ENCODE measurements around the gene YOD1. TPM values are rescaled to one million over a fixed set of nuclear protein-coding genes. Genes with fewer than 3 reads are reported as not detected.

Gene YOD1
- total and polyA plus RNA-seq, 2 of the 4 experiments (the other 2 are of a cell fraction) = 1.8 to 5.4 TPM

DNA sequence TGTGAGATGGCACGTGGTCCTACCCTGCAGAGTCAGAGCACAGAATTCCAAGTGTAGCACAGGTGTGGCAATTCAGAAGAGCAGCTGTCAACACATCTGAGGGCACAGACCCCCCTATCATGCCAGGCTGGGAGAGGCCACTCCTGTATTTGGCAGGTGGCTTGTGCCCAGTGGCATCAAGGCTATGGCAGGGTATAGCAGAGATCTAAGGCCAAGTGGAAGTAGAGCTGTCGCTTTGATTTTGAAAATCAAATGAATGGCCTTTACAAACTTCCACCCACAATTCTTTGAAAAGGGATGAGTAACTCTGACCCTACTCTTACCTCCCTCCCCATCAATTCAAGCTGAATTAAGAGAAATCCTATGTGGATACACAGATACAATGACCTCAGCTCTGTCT lies 31.8 kb downstream of the YOD1 start:
- dilution Hi-C loops (cut with HindIII; ENCODE audit: low sequenced_read_pairs, unreplicated experiment) = no loop called here
- Histone ChIP-seq H3K56ac (ENCODE audit: extremely low read depth, insufficient read depth, low read length) (no peak overlapping the region), H3K27ac (ENCODE audit: insufficient read depth, low read length) (no peak overlapping the region), H4K91ac (ENCODE audit: insufficient read depth, low read depth, low read length) (no peak overlapping the region), H2BK5ac (ENCODE audit: low read depth, low read length, poor library complexity, severe bottlenecking) (no peak overlapping the region), H3K9me3 (ENCODE audit: control insufficient read depth, insufficient read depth, low read length) (no peaks in the 10 kb centered on the region), H3K27me3 (ENCODE audit: control insufficient read depth, insufficient read depth, low read length) (peaks cover 1% of the 10 kb centered on the region; the same call in 1 of the 2 replicates), H3K9me1 (ENCODE audit: insufficient read depth, low read length) (peaks cover 14% of the 10 kb centered on the region), H3K79me1 (ENCODE audit: low read depth in 1 of 2, low read length in 2 of 2) (no peaks in the 10 kb centered on the region), H3K23ac (ENCODE audit: low read depth, low read length) (no peak overlapping the region), H2AK9ac (replicated peaks; ENCODE audit: low read depth, low read length, poor library complexity) (no peak overlapping the region), H3K4me2 (ENCODE audit: low read depth, low read length) (no peak overlapping the region), H3K36me3 (ENCODE audit: control insufficient read depth, insufficient read depth, low read length) (no peaks in the 10 kb centered on the region), H3K14ac (replicated peaks; ENCODE audit: low read depth, low read length) (no peak overlapping the region), H2BK20ac (ENCODE audit: low read depth, low read length) (no peak overlapping the region), H2BK120ac (ENCODE audit: low read depth, low read length) (no peak overlapping the region), H3K4me3 (ENCODE audit: insufficient read depth, low read depth, low read length) (no peak overlapping the region), H4K5ac (ENCODE audit: low read depth, low read length) (no peak overlapping the region), H2BK15ac (ENCODE audit: low read depth, low read length) (no peak overlapping the region), H4K8ac (ENCODE audit: low read depth in 2 of 2, low read length in 2 of 2) (no peak overlapping the region), H2AK5ac (ENCODE audit: low read depth, low read length) (no peak overlapping the region), H4K20me1 (ENCODE audit: insufficient read depth, low read length) (no peaks in the 10 kb centered on the region), H2AFZ (replicated peaks; ENCODE audit: low read length, poor library complexity) (no peak overlapping the region), H3K9ac (ENCODE audit: low read depth, low read length) (no peak overlapping the region), H3K4me1 (ENCODE audit: control insufficient read depth, insufficient read depth, low read length) (no peaks in the 10 kb centered on the region; the same call in 1 of the 2 replicates), H3K18ac (ENCODE audit: low read depth, low read length) (no peak overlapping the region), H3K4ac (ENCODE audit: low read depth, low read length) (no peak overlapping the region)
- CTCF ChIA-PET = no interaction called here
- ATAC-seq (ENCODE audit: low read depth) (no peak), DNase-seq (no peak)
- intact Hi-C loops (cut with micrococcal nuclease) = no loop called here
- 100% methylated on average over 1 of the region's 2 CpGs; no CpG with 5 or more reads in 1 of the 2 experiments for WGBS, 2 experiments (ENCODE audit: extremely low coverage in 2 of 2, insufficient read length in 1 of 2)
- no TSS peak for BruUV-seq (replicated peaks)
- POLR2A ChIA-PET (ENCODE audit: unreplicated experiment) = no interaction called here
- in situ Hi-C loops (cut with MboI; ENCODE audit: low sequenced_read_pairs) = no loop called here
- no peak for TF ChIP-seq CHD1 (IDR thresholded peaks at IDR 0.05; ENCODE audit: low read depth, low read length)
- TF ChIP-seq, protein P1, sequence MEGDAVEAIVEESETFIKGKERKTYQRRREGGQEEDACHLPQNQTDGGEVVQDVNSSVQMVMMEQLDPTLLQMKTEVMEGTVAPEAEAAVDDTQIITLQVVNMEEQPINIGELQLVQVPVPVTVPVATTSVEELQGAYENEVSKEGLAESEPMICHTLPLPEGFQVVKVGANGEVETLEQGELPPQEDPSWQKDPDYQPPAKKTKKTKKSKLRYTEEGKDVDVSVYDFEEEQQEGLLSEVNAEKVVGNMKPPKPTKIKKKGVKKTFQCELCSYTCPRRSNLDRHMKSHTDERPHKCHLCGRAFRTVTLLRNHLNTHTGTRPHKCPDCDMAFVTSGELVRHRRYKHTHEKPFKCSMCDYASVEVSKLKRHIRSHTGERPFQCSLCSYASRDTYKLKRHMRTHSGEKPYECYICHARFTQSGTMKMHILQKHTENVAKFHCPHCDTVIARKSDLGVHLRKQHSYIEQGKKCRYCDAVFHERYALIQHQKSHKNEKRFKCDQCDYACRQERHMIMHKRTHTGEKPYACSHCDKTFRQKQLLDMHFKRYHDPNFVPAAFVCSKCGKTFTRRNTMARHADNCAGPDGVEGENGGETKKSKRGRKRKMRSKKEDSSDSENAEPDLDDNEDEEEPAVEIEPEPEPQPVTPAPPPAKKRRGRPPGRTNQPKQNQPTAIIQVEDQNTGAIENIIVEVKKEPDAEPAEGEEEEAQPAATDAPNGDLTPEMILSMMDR (conservative IDR thresholded peaks at IDR 0.05; ENCODE audit: low read depth, low read length) = no peak
- TF ChIP-seq BHLHE40 (IDR thresholded peaks at IDR 0.05; ENCODE audit: low read depth, low read length) = no peak
- TF ChIP-seq RCOR1 (IDR thresholded peaks at IDR 0.05; ENCODE audit: insufficient replicate concordance, low read length) = no peak
- no peak for TF ChIP-seq MAZ (IDR thresholded peaks at IDR 0.05; ENCODE audit: borderline replicate concordance, low read depth, low read length)
- TF ChIP-seq POLR2A (IDR thresholded peaks at IDR 0.05; ENCODE audit: low read depth, low read length) = no peak
- no peak for TF ChIP-seq NFE2L2 (IDR thresholded peaks at IDR 0.05; ENCODE audit: low read depth, low read length)
- TF ChIP-seq ELK1 (IDR thresholded peaks at IDR 0.05; ENCODE audit: borderline replicate concordance, low read depth, low read length) = no peak
- TF ChIP-seq MXI1 (IDR thresholded peaks at IDR 0.05; ENCODE audit: borderline replicate concordance, low read depth, low read length) = no peak
- TF ChIP-seq, protein P2, sequence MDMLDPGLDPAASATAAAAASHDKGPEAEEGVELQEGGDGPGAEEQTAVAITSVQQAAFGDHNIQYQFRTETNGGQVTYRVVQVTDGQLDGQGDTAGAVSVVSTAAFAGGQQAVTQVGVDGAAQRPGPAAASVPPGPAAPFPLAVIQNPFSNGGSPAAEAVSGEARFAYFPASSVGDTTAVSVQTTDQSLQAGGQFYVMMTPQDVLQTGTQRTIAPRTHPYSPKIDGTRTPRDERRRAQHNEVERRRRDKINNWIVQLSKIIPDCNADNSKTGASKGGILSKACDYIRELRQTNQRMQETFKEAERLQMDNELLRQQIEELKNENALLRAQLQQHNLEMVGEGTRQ (IDR thresholded peaks at IDR 0.05; ENCODE audit: low read depth, low read length) = no peak
- no peak for TF ChIP-seq SMC3 (IDR thresholded peaks at IDR 0.05; ENCODE audit: low read depth, low read length)
- no peak for TF ChIP-seq RFX5 (IDR thresholded peaks at IDR 0.05; ENCODE audit: low read depth, low read length)
- no peak for TF ChIP-seq CEBPB (IDR thresholded peaks at IDR 0.05; ENCODE audit: low read depth, low read length)
- TF ChIP-seq FOS (IDR thresholded peaks at IDR 0.05; ENCODE audit: low read depth, low read length) = no peak
- no peak for TF ChIP-seq RAD21 (IDR thresholded peaks at IDR 0.05; ENCODE audit: low read length)

Data from IMR-90 (cell line).